ENCODE results near the gene AMPD2.
"Not testable (repeated sequence)": the region's sequence is repeated elsewhere in the genome, so short reads cannot be mapped to it uniquely, and the experiment has no call there.

The AMPD2 gene

DNA sequence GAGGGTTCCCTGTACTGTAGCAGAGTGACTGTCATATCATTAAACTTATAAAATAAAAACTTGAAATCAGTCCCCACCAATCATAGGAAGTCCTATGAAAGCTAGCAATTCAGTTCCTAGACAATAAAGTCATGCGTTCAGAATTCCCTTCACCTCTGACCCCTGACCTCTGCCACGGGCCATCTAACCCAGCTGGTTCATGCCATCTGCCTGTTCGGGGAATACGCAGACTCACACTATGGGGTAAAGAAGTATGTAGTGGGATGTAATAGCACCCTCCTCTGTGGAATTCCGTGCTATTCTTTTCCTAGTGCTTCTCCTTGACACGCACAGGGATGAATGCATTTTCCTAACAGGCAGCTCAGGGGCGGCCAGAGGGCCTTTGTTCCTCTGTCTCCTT lies 38.3 kb downstream of the AMPD2 start:
- no peak for DNase-seq (ENCODE audit: low spot score)
- Histone ChIP-seq H3K27ac (peak overlapping the region in 1 of 2 donors; percentile 11), H3K4me3 (no peak overlapping the region)
- TF ChIP-seq, protein P1, sequence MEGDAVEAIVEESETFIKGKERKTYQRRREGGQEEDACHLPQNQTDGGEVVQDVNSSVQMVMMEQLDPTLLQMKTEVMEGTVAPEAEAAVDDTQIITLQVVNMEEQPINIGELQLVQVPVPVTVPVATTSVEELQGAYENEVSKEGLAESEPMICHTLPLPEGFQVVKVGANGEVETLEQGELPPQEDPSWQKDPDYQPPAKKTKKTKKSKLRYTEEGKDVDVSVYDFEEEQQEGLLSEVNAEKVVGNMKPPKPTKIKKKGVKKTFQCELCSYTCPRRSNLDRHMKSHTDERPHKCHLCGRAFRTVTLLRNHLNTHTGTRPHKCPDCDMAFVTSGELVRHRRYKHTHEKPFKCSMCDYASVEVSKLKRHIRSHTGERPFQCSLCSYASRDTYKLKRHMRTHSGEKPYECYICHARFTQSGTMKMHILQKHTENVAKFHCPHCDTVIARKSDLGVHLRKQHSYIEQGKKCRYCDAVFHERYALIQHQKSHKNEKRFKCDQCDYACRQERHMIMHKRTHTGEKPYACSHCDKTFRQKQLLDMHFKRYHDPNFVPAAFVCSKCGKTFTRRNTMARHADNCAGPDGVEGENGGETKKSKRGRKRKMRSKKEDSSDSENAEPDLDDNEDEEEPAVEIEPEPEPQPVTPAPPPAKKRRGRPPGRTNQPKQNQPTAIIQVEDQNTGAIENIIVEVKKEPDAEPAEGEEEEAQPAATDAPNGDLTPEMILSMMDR (IDR thresholded peaks at IDR 0.05), result no peak

DNA sequence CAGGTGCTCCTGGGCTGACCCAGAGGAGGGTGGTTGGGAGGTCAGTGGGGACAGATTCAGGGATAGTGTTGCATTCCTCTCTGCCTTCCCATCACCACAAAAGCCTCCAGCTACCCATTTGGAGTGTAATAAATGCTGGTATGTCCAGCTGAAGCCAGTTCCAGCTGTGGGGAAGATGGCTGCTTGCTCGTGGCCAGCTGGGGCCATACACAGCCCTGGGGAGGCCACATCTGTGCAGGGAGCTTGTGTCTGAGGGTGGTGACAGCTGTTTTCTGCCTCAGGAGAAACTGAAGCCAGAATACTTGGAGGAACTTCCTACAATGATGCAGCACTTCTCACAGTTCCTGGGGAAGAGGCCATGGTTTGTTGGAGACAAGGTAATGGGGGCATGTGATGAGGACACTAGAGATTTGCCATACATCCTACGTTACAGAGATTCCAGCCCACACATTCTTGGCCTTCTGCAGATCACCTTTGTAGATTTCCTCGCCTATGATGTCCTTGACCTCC lies 39.0 kb downstream of the AMPD2 start:
- no peak overlapping the region for H3K27ac ChIP-seq

GRCh38 chr1:109659145-109659544 lies 39.5 kb downstream of the AMPD2 start:
- TF ChIP-seq, protein P1 (IDR thresholded peaks at IDR 0.05), result no peak
- H3K27ac ChIP-seq, result no peak overlapping the region
- H3K4me3 ChIP-seq, result no peak overlapping the region
- no peak for DNase-seq (ENCODE audit: low spot score)

More for the DNA sequence above, 39.0 kb downstream of the AMPD2 start:
- H3K4me3 ChIP-seq, result no peak overlapping the region
- TF ChIP-seq, protein P1 (IDR thresholded peaks at IDR 0.05), result no peak
- DNase-seq (ENCODE audit: low spot score), result no peak

GRCh38 chr1:109659997-109660690 lies 40.5 kb downstream of the AMPD2 start:
- no peak for DNase-seq (ENCODE audit: low spot score)
- no peak overlapping the region for H3K4me3 ChIP-seq

DNA sequence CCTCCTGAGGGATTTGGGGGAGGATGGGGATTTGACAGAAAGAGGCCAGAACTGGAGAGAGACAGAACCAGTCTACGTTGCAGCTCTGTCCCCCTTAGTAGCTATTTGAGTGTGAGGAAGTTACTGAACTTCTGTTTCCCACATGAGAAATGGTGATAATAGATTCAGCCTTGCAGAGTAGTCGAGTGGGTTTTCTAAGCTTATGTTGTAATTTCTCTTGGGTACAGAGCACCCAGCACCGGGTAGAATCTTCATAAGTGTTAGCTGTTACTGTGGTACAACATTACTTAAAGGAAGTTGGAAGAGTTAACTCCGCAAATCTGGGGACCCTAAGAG lies 41.0 kb downstream of the AMPD2 start:
- DNase-seq (ENCODE audit: low spot score); H3K27ac ChIP-seq; H3K4me3 ChIP-seq: not testable (repeated sequence)

More at GRCh38 chr1:109659997-109660690, 40.5 kb downstream of the AMPD2 start:
- no peak overlapping the region for H3K27ac ChIP-seq
- TF ChIP-seq, protein P1 (IDR thresholded peaks at IDR 0.05), result no peak

DNA sequence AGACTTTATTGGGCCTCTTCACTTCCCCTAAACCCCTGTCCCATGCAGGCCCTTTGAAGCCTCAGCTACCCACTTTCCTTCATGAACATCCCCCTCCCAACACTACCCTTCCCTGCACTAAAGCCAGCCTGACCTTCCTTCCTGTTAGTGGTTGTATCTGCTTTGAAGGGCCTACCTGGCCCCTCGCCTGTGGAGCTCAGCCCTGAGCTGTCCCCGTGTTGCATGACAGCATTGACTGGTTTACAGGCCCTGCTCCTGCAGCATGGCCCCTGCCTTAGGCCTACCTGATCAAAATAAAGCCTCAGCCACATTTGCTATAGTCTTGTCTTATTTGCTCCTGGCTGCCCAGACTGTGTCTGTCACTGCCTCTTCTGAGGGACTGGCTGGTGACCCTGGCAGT lies 41.8 kb downstream of the AMPD2 start:
- no peak for DNase-seq (ENCODE audit: low spot score)

DNA sequence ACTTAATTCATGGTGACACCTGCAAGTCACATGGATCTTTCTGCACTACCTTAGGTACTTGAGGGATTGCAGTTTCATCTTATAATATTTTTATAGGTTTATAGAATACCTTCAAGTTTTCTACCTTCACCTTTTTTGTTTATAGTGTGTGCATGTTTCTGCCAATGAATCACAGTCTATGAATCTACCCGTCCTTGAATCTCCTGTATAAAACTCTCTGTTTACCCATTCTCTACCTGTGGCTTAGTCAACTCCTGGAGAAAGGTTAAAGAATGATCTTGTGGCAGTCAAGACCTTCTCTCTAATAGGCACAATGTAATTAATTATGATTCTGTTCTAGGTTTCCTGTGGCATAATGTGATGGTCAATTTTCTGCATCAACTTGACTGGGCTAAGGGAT lies 45.0 kb downstream of the AMPD2 start:
- TF ChIP-seq, protein P1 (IDR thresholded peaks at IDR 0.05), result no peak
- Histone ChIP-seq H3K27ac (no peak overlapping the region), H3K4me3 (no peak overlapping the region)
- DNase-seq (ENCODE audit: low spot score), result no peak

More for the DNA sequence above, 41.8 kb downstream of the AMPD2 start:
- TF ChIP-seq, protein P1 (IDR thresholded peaks at IDR 0.05), result no peak
- Histone ChIP-seq H3K27ac (no peak overlapping the region), H3K4me3 (no peak overlapping the region)

Data from coronary artery (tissue), 2 donors.